Hepatocyte (in vitro differentiated cells): ENCODE data around the gene ATP9A. TPM values are rescaled to one million over a fixed set of nuclear protein-coding genes. Genes with fewer than 3 reads are reported as not detected.

Source experiments
- DNase-seq: peaks from one replicate; pipeline ENCODE4 v3.0.0-alpha.2; 2016; ENCODE audit warnings: low spot score
- H2AFZ ChIP-seq: fragments of 200-600 bp; sonication (generic); 2 replicates; pipeline ENCODE4 v1.6.0; 2016; ENCODE audit warnings: antibody characterized with exemption, mild to moderate bottlenecking
- H3K27ac ChIP-seq: fragments of 200-600 bp; sonication (generic); 2 replicates; pipeline ENCODE4 v1.5.1; 2016; ENCODE audit warnings: mild to moderate bottlenecking
- H3K27me3 ChIP-seq: fragments of 200-600 bp; sonication (generic); 2 replicates; pipeline ENCODE4 v1.6.1; 2016
- H3K36me3 ChIP-seq: fragments of 200-600 bp; sonication (generic); replicated peaks from 2 replicates; pipeline ENCODE4 v1.5.1; 2016; ENCODE audit warnings: low read depth; ENCODE audit not compliant: insufficient read depth
- H3K4me1 ChIP-seq: fragments of 200-600 bp; sonication (generic); 2 replicates; pipeline ENCODE4 v1.5.1; 2016; ENCODE audit warnings: mild to moderate bottlenecking, moderate library complexity; ENCODE audit not compliant: insufficient read depth
- H3K4me2 ChIP-seq: fragments of 200-600 bp; sonication (generic); 2 replicates; pipeline ENCODE4 v1.6.0; 2016
- H3K4me3 ChIP-seq: fragments of 200-600 bp; sonication (generic); 2 replicates; pipeline ENCODE4 v1.5.1; 2016; ENCODE audit warnings: mild to moderate bottlenecking
- H3K79me2 ChIP-seq: fragments of 200-600 bp; sonication (generic); 2 replicates; pipeline ENCODE4 v1.6.0; 2017; ENCODE audit warnings: mild to moderate bottlenecking
- H3K9me2 ChIP-seq: fragments of 200-600 bp; sonication (generic); replicated peaks from 2 replicates; pipeline ENCODE4 v1.6.0; 2017; ENCODE audit warnings: mild to moderate bottlenecking; ENCODE audit not compliant: insufficient read depth
- H3K9me3 ChIP-seq: fragments of 200-600 bp; sonication (generic); 2 replicates; pipeline ENCODE4 v1.5.1; 2016; ENCODE audit warnings: low read depth, mild to moderate bottlenecking
- H4K20me1 ChIP-seq: fragments of 200-600 bp; sonication (generic); 2 replicates; pipeline ENCODE4 v1.6.0; 2016; ENCODE audit warnings: mild to moderate bottlenecking; ENCODE audit not compliant: insufficient read depth, poor library complexity, severe bottlenecking
- CTCF ChIP-seq: fragments of 200-600 bp; sonication (generic); IDR thresholded peaks from 2 replicates; pipeline ENCODE4 v1.5.1; 2016; ENCODE audit warnings: antibody characterized with exemption, mild to moderate bottlenecking; ENCODE audit not compliant: poor library complexity
- EZH2 ChIP-seq: fragments of 200-600 bp; sonication (generic); IDR thresholded peaks from 2 replicates; pipeline ENCODE4 v1.6.1; 2016; ENCODE audit warnings: antibody characterized with exemption, mild to moderate bottlenecking, borderline replicate concordance
- EZH2phosphoT487 ChIP-seq: fragments of 200-600 bp; sonication (generic); IDR thresholded peaks from one replicate; pipeline ENCODE4 v1.6.1; 2018; ENCODE audit warnings: antibody characterized with exemption, mild to moderate bottlenecking, low read depth, moderate library complexity; ENCODE audit not compliant: unreplicated experiment, severe bottlenecking
- WGBS: methylation state at CpG from one replicate; pipeline ENCODE4 v1.1.6; 2016; ENCODE audit warnings: low lambda C conversion rate; ENCODE audit errors: missing lambda C conversion rate; 5-methylcytosine and 5-hydroxymethylcytosine counted together
- polyA plus RNA-seq: library from polyadenylated mRNA; unstranded; fragments of >200 nt; fragmentation: Nextera tagmentation; extraction: Ambion mirVana; gene quantifications from 2 replicates; pipeline ENCODE4 v1.2.1, GENCODE V29; 2016
- total RNA-seq: library from RNA; depleted of rRNA; stranded (reverse); fragments of >200 nt; gene quantifications from 2 replicates; pipeline ENCODE4 v1.2.3, GENCODE V29; 2014

Gene ATP9A
- total and polyA plus RNA-seq, 2 experiments from 2014 or later, result 12.1 to 28.1 TPM

- 49% methylated on average over 8 of the region's 8 CpGs for WGBS
- Histone ChIP-seq H3K27me3 (no peaks in the 10 kb centered on the region), H3K36me3 (no peaks in the 10 kb centered on the region), H3K9me2 (no peaks in the 10 kb centered on the region), H3K4me2 (peak overlapping the region; percentile 51), H3K4me3 (no peak overlapping the region), H2AFZ (no peak overlapping the region), H3K4me1 (peaks cover 35% of the 10 kb centered on the region), H3K27ac (peak overlapping the region; percentile 74), H4K20me1 (no peaks in the 10 kb centered on the region), H3K79me2 (no peaks in the 10 kb centered on the region), H3K9me3 (no peaks in the 10 kb centered on the region)
- TF ChIP-seq CTCF (no peak), EZH2phosphoT487 (no peak), EZH2 (no peak)
- DNase-seq, result peak; percentile 36
These were observed 64.5 kb downstream of the ATP9A start for GRCh38 chr20:51703400-51704287.

- TF ChIP-seq EZH2phosphoT487 (no peak), CTCF (no peak), EZH2 (no peak)
- Histone ChIP-seq H2AFZ (no peak overlapping the region), H3K9me2 (no peaks in the 10 kb centered on the region), H3K27ac (peak overlapping the region; percentile 74), H3K4me1 (peaks cover 36% of the 10 kb centered on the region), H3K79me2 (no peaks in the 10 kb centered on the region), H3K4me3 (no peak overlapping the region), H3K4me2 (no peak overlapping the region), H3K36me3 (no peaks in the 10 kb centered on the region), H3K27me3 (no peaks in the 10 kb centered on the region), H3K9me3 (no peaks in the 10 kb centered on the region), H4K20me1 (no peaks in the 10 kb centered on the region)
- 65% methylated on average over 3 of the region's 3 CpGs for WGBS
- no peak for DNase-seq
These were observed 65.6 kb downstream of the ATP9A start for GRCh38 chr20:51702556-51702955.

- peak; percentile 66 for DNase-seq
- H4K20me1 ChIP-seq, result no peaks in the 10 kb centered on the region
- no peak overlapping the region for H2AFZ ChIP-seq
- no peak for TF ChIP-seq EZH2phosphoT487
- no peak for TF ChIP-seq EZH2
- peak; percentile 57 for TF ChIP-seq CTCF
- no peak overlapping the region for H3K4me3 ChIP-seq
- H3K79me2 ChIP-seq, result no peaks in the 10 kb centered on the region
- H3K27me3 ChIP-seq, result no peaks in the 10 kb centered on the region
- peaks cover 53% of the 10 kb centered on the region for H3K4me1 ChIP-seq
- WGBS, result 57% methylated on average over 10 of the region's 10 CpGs
- no peaks in the 10 kb centered on the region for H3K36me3 ChIP-seq
- H3K4me2 ChIP-seq, result peak overlapping the region; percentile 43
- peak overlapping the region; percentile 74 for H3K27ac ChIP-seq
- H3K9me3 ChIP-seq, result no peaks in the 10 kb centered on the region
- no peaks in the 10 kb centered on the region for H3K9me2 ChIP-seq
These were observed 67.3 kb downstream of the ATP9A start for GRCh38 chr20:51700809-51701285.
